CD1c-positive myeloid dendritic cell (primary cell): ENCODE results near the gene GRM5.

Source experiments
- DNase-seq: peaks from one replicate; pipeline ENCODE4 v3.0.0-alpha.2; 2016; ENCODE audit errors: extremely low spot score

GRM5 gene

DNA sequence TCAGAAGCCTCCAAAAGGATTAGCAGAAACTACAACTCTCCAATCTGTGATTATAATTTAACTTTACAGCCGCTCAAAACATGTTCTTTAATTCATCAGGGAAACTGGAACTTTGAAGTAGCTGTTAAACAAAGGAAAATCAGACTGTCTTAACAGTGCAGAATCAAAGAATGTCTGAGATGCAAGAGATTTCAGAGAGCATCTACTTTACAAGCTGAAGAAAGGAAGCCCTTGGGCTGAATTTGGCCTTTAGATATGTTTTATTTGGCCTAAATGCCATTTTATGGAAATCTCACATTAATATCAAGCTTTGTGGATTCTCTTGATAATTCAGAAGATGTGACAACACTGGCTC lies 446.7 kb downstream of the GRM5 start:
- DNase-seq: no peak

DNA sequence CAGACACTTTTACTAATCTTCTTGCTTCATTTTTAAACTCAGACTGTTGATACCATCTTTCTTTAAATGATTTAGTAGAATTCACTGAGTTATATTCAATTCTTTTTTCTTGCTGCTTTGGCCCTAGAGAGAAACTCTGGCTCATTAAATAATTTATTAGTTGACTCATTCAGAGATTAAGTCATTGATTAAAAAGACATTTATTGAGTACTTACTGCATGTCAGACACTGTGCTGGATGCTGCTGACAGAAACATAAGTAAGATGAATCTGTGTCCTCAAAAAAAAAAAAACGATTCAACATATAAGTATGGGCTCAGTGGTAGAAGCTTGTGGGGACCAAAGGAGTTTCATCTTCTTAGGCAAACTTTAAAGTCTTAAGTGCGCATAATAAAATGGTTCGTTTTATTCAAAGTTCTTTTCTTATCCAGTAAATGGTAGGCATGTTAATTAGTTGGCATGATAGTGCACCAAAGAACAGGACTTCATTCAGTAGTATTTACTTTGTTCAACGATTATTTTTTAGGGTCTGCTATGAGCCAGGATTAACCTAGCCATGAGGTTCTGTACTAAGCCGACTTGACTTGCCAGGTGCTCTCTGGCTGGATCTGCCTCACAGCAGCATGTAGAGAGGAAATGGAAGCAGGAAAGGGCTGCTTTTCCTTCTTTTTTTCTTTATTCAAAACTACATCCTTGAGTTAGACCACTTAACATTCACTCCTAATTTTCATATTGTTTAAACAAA lies 447.3 kb downstream of the GRM5 start:
- no peak for DNase-seq

DNA sequence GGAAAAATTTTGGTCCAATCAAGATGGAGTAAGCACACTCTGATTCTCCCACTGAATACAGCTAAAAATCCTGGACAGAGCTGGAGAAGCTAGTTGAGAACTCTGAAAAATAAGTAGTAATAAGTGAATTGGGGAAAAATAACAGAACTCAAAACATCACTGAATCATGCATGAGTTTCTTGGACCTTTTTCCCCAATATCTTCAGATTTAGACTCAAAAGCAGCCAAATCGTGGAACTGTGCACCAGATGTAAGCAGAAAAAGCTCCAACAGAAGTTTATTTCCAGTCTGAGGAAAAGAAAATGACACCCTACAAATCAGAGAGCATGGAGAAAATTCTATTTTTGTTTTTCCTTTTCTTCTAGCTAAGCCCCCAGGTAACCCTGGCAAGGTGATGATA lies 448.6 kb downstream of the GRM5 start:
- DNase-seq: no peak

- DNase-seq: no peak
These were observed 461.5 kb downstream of the GRM5 start for GRCh38 chr11:88604260-88604659.

GRCh38 chr11:88603091-88603867 lies 462.5 kb downstream of the GRM5 start:
- no peak for DNase-seq

GRCh38 chr11:88597387-88597786 lies 468.4 kb downstream of the GRM5 start:
- no peak for DNase-seq

DNA sequence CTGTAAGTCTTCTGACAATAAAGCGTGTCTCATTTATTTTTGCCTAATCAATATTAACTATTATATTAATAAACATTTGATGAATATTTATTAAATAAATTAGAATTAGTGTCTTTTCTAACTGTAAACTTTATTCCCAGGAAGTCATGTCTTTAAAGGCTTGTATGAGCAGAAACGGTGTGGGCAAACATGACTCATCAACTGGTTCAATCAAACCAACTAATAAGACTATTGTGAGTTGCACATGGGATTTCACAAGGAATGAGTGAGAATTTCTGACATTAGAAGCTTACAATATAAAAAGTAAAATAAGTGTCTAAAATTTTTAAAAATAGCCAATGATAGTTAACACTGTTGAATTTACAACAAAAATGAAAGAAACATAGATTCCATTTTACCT lies 469.0 kb downstream of the GRM5 start:
- no peak for DNase-seq

DNA sequence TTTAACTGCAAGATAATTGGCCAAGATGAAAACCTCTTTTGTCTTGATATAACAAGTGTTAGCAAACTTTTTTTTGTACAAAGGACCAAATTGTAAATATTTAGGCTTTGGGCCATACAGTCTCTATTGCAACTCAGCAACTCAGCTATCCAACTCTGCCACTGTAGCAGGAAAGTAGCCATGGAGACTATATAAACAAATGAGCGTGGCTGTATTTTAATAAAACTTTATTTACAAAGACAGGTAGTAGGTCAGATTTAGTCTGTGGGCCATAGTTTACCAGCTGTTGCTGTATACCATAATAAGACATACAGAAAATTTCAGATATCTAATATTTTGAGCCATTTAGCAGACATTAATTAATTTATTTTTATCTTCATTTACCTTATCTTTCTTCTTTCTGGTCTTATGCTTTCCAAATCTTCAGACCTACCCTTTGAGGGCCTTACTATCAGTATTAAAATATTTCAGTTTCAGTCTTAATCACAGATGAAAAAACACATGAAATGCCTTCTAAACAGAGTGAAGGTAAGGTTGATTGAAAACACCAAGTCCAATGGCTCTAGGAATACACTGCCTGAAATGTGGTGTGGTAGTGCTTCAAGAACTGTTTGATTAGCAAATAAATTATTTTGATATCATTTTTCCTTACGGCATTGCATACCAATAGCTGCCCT lies 471.4 kb downstream of the GRM5 start:
- DNase-seq: no peak

DNA sequence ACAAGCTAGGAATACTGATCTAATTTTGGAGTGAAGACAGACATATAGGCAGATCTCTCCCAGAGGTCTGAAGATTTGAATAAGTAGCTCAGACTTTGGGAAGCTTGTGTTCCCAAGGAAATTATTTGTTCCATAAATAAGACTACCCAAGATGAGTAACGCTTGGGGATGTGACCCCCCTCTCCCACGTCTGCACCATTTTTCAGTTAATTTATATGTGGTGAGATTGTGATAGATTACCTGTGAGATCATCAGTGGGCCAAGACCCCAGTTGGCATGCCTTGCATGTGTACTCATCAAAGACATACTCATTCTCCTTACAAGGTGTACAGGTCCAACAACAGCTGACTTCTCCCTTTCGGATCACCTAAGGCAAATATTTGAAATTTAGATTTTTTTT lies 475.4 kb downstream of the GRM5 start:
- DNase-seq: no peak

DNA sequence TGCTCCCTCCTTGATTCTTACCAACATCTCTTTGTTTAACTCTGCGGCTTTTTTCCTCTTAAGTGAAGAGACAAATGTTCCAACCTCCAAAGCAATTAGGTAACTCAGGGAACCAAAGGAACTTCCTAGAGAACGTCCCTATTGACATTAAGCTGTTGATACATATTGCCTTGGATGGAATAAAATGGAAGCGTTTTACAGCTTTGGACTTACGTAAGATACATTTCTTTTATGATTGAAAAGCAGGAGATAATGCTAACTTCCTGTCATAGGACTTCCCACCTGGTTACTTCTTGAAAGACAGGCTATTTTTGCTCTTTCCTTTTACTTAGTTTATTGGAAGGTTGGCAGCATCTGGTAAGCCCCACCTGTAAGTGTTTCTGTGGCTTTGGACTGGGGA lies 482.5 kb downstream of the GRM5 start:
- DNase-seq: no peak

GRCh38 chr11:88579466-88579865 lies 486.3 kb downstream of the GRM5 start:
- no peak for DNase-seq

DNA sequence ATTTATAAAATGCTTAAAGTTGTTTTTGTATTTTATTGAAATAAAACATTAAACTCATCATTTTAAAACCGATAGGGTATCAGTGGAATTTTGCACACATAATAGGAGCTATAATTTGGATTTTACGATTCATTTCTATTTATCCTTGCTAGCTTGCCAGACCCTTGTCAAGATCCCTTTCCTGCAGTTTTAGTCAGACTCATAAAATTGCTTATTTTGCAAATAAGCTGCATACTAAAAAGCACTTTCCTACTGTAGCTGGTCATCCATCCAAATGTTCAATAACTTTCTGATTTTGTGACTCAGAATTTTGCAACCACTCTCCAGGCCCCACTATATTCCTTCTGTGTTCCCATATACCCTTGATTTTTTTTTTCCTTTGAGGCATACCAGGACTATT lies 489.0 kb downstream of the GRM5 start:
- DNase-seq: no peak

GRCh38 chr11:88575916-88576315 lies 489.9 kb downstream of the GRM5 start:
- DNase-seq: no peak

DNA sequence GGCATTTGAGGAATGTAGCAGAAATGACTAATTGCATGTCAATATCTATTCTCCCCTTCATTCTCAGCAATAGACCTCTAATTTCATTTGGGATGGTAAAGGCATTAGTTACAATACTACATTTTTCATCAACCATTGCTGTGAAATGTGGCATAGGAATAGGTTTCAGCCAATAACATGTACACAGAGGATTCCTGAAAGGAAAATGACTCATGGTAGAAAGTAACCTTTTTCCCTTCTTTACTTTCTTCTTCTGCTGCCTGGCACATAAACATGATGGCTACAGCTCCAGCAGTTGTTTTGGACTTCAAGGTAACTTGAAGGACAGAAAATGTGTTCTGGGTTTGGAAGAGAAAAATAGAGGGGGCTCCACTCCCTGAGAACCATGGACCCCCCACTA lies 496.4 kb downstream of the GRM5 start:
- no peak for DNase-seq

GRCh38 chr11:88555829-88556202 lies 510.0 kb downstream of the GRM5 start:
- DNase-seq: no peak

GRCh38 chr11:88555018-88555828 lies 510.6 kb downstream of the GRM5 start:
- no peak for DNase-seq

- no peak for DNase-seq
These were observed 512.6 kb downstream of the GRM5 start for GRCh38 chr11:88553204-88553603.

GRCh38 chr11:88552379-88553062 lies 513.3 kb downstream of the GRM5 start:
- peak; percentile 65 for DNase-seq

GRCh38 chr11:88544656-88545280 lies 521.0 kb downstream of the GRM5 start:
- DNase-seq: no peak

DNA sequence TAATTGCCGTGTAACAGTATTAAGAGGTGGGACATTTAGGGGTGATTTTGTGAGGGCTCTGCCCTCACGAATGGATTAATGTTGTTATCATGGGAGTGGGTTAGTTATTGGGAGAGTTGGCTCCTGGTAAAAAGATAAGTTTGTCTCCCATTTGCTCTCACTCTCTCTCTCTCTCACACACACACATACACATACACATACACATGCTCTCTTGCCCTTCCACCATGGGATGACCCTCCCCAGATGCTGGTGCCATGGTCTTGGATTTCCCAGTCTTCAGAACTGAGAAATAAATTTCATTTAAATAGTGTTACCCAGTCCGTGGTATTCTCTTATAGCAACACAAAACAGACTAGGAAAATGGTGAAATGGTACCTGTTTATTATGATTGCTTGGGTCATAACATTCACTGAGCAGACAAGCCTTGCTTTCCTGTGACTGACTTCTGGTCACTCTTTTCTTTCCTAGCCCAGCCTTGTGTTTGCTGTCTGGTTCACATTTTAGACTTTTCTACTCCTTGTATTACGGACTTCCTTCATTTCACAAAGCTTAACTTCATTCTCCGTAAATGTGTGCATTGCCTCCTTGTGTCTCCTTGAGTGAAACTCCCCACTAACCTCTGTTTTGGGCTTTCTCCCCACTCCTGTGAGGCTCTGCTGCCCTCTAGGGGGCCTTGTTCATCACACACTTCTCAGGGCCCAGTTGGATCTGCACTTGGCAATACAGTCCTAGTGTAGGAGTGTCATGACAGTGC lies 521.7 kb downstream of the GRM5 start:
- DNase-seq: peak; percentile 85
